Transverse colon (tissue), 4 donors: ENCODE results near the gene RNFT1.

Source experiments
- CTCF ChIP-seq, 5 experiments: fragments of 200-600 bp in 3 of 5; fragments of 450-650 bp in 2 of 5; sonication (generic) in 3 of 5; IDR thresholded peaks; 1 replicate in 2 of 5; 2 replicates in 3 of 5; pipeline ENCODE4 v1.5.1; 2016 to 2017; ENCODE audit warnings: antibody characterized with exemption in 5 of 5, inconsistent platforms in 3 of 5, mild to moderate bottlenecking in 2 of 5, moderate library complexity in 1 of 5
- POLR2A ChIP-seq: fragments of 450-650 bp; IDR thresholded peaks from one replicate; pipeline ENCODE4 v1.6.1; 2016; ENCODE audit warnings: antibody characterized with exemption, mild to moderate bottlenecking, moderate library complexity
- POLR2AphosphoS5 ChIP-seq, 3 donors: sonication (generic); formaldehyde crosslinking; IDR thresholded peaks; one replicate each; pipeline ENCODE4 v1.6.1; 2016; ENCODE audit warnings: antibody characterized with exemption in 3 of 3

- TF ChIP-seq CTCF (IDR thresholded peaks at IDR 0.05) (no peak), POLR2A (no peak), POLR2AphosphoS5 (IDR thresholded peaks at IDR 0.05) (no peak)
Measured at GRCh38 chr17:60006160-60006559, 41.6 kb upstream of the RNFT1 start.
